T-helper 22 cell (primary cell): ENCODE results near the gene TRIM74.
A peak's percentile ranks its signal among the peaks of the same experiment; 100 is the strongest.
"Not testable (repeated sequence)": the region's sequence is repeated elsewhere in the genome, so short reads cannot be mapped to it uniquely, and the experiment has no call there.

ENCODE experiments used
- DNase-seq: peaks from one replicate; pipeline ENCODE4 v3.0.0-alpha.2; 2020; ENCODE audit warnings: low read depth

TRIM74 gene

GRCh38 chr7:72954563-72955198 lies 14.6 kb downstream of the TRIM74 start:
- DNase-seq: peak; percentile 3

GRCh38 chr7:72953901-72954562 lies 15.2 kb downstream of the TRIM74 start:
- not testable (repeated sequence) for DNase-seq

GRCh38 chr7:72950432-72950831 lies 18.8 kb downstream of the TRIM74 start:
- not testable (repeated sequence) for DNase-seq

- DNase-seq: not testable (repeated sequence)
Observed at GRCh38 chr7:72949686-72950085, 19.6 kb downstream of the TRIM74 start.

GRCh38 chr7:72949276-72949675 lies 20.0 kb downstream of the TRIM74 start:
- not testable (repeated sequence) for DNase-seq

- DNase-seq: not testable (repeated sequence)
Observed at GRCh38 chr7:72948714-72949113, 20.6 kb downstream of the TRIM74 start.

- not testable (repeated sequence) for DNase-seq
Observed at GRCh38 chr7:72946130-72946745, 23.0 kb downstream of the TRIM74 start.

GRCh38 chr7:72945597-72945996 lies 23.7 kb downstream of the TRIM74 start:
- DNase-seq: not testable (repeated sequence)

- not testable (repeated sequence) for DNase-seq
Observed at GRCh38 chr7:72944937-72945336, 24.3 kb downstream of the TRIM74 start.

- DNase-seq: not testable (repeated sequence)
Observed at GRCh38 chr7:72942956-72943355, 26.3 kb downstream of the TRIM74 start.

- DNase-seq: not testable (repeated sequence)
Observed at GRCh38 chr7:72942022-72942705, 27.1 kb downstream of the TRIM74 start.

- not testable (repeated sequence) for DNase-seq
Observed at GRCh38 chr7:72928216-72928615, 41.0 kb downstream of the TRIM74 start.

- DNase-seq: not testable (repeated sequence)
Observed at GRCh38 chr7:72927791-72928190, 41.5 kb downstream of the TRIM74 start.

GRCh38 chr7:72925546-72926120 lies 43.6 kb downstream of the TRIM74 start:
- no peak for DNase-seq

GRCh38 chr7:72924733-72925545 lies 44.3 kb downstream of the TRIM74 start, which contains the start of gene POM121:
TSS of gene POM121 (plus strand) at chr7:72925095. CDS start at chr7:72925122, 27 bp downstream.
- DNase-seq: peak; percentile 69

GRCh38 chr7:72924386-72924732 lies 44.9 kb downstream of the TRIM74 start:
- no peak for DNase-seq

- DNase-seq: no peak
Observed at GRCh38 chr7:72919256-72919775, 50.0 kb downstream of the TRIM74 start.

GRCh38 chr7:72914756-72915525 lies 54.3 kb downstream of the TRIM74 start:
- not testable (repeated sequence) for DNase-seq

- DNase-seq: not testable (repeated sequence)
Observed at GRCh38 chr7:72913750-72914149, 55.5 kb downstream of the TRIM74 start.

GRCh38 chr7:72911395-72911794 lies 57.9 kb downstream of the TRIM74 start:
- not testable (repeated sequence) for DNase-seq
